SH-SY5Y (cell line): ENCODE measurements around the gene PDE4C.

Experiments
- GATA2 ChIP-seq: IDR thresholded peaks from 2 replicates; pipeline ENCODE4 v1.6.1; 2011; ENCODE audit warnings: mild to moderate bottlenecking, low read depth, low read length
- GATA3 ChIP-seq: IDR thresholded peaks from 2 replicates; pipeline ENCODE4 v1.6.1; 2011; ENCODE audit warnings: low read depth, mild to moderate bottlenecking, low read length, moderate library complexity

PDE4C gene

GRCh38 chr19:18263324-18264136, 37.3 kb upstream of the PDE4C start:
- TF ChIP-seq GATA2 (no peak), GATA3 (no peak)

GRCh38 chr19:18262917-18263316, 36.7 kb upstream of the PDE4C start:
- no peak for TF ChIP-seq GATA2

GRCh38 chr19:18262144-18262543, 35.9 kb upstream of the PDE4C start:
- no peak for TF ChIP-seq GATA3
- no peak for TF ChIP-seq GATA2

- TF ChIP-seq GATA3 (no peak), GATA2 (no peak)
Observed at GRCh38 chr19:18261474-18261873, 35.2 kb upstream of the PDE4C start.

GRCh38 chr19:18259893-18260292, 33.7 kb upstream of the PDE4C start:
- TF ChIP-seq GATA2 (no peak), GATA3 (no peak)

- no peak for TF ChIP-seq GATA3
Observed at GRCh38 chr19:18257503-18258470, 31.5 kb upstream of the PDE4C start.

GRCh38 chr19:18254546-18255503, 28.6 kb upstream of the PDE4C start:
- TF ChIP-seq GATA2 = no peak
- TF ChIP-seq GATA3 = no peak

- no peak for TF ChIP-seq GATA3
Observed at GRCh38 chr19:18253716-18254115, 27.5 kb upstream of the PDE4C start.

GRCh38 chr19:18253130-18253529, 26.9 kb upstream of the PDE4C start:
- no peak for TF ChIP-seq GATA3
- no peak for TF ChIP-seq GATA2

- TF ChIP-seq GATA3 (no peak), GATA2 (no peak)
Observed at GRCh38 chr19:18252370-18252717, 26.1 kb upstream of the PDE4C start.

GRCh38 chr19:18251587-18252369, 25.5 kb upstream of the PDE4C start:
- TF ChIP-seq GATA3 (no peak), GATA2 (no peak)

GRCh38 chr19:18249834-18250233, 23.6 kb upstream of the PDE4C start:
- no peak for TF ChIP-seq GATA3

GRCh38 chr19:18245297-18245696, 19.1 kb upstream of the PDE4C start:
- TF ChIP-seq GATA3 (no peak), GATA2 (no peak)
